Naive thymus-derived CD8-positive, alpha-beta T cell (primary cell): ENCODE results near the gene OR2A2. TPM values are rescaled to one million over a fixed set of nuclear protein-coding genes. Genes with fewer than 3 reads are reported as not detected.

Source experiments
- ATAC-seq, 2 donors: fragments of 150-1000 bp; cut with Tn5 transposase in 1 of 2; sonication (Bioruptor Pico), chemical (Tn5 transposase) in 1 of 2; 1 replicate in 1 of 2; 2 replicates in 1 of 2; pipeline ENCODE4 v1.10.0; 2021; ENCODE audit warnings: mild to moderate bottlenecking in 2 of 2, moderate library complexity in 2 of 2
- POLR2A ChIA-PET: fragments of 350-600 bp; sonication (Branson Sonifier 250); formaldehyde crosslinking; loops from one replicate; lab custom pipeline; 2021; ENCODE audit warnings: antibody characterized with exemption; lab: Charles Lee
- DNase-seq, 10 donors: peaks; one replicate each; pipeline versions ENCODE4 v3.0.0 to v3.0.0-alpha.2; 2020 to 2022
- H3K27ac Mint-ChIP-seq, 10 donors: one replicate each; pipeline ENCODE4 v1.8.0; 2020 to 2022; ENCODE audit warnings: mild to moderate bottlenecking in 10 of 10, mixed read lengths in 10 of 10, moderate library complexity in 4 of 10, inconsistent platforms in 1 of 10
- H3K27me3 Mint-ChIP-seq, 5 donors: one replicate each; pipeline ENCODE4 v1.8.0; 2021 to 2022; ENCODE audit warnings: mixed read lengths in 5 of 5
- H3K36me3 Mint-ChIP-seq, 3 donors: one replicate each; pipeline ENCODE4 v1.8.0; 2020 to 2022; ENCODE audit warnings: mixed read lengths in 3 of 3, mild to moderate bottlenecking in 2 of 3, inconsistent platforms in 1 of 3
- H3K4me1 Mint-ChIP-seq, 4 donors: one replicate each; pipeline ENCODE4 v1.8.0; 2021 to 2022; ENCODE audit warnings: mixed read lengths in 4 of 4
- H3K4me3 Mint-ChIP-seq, 10 donors: one replicate each; pipeline ENCODE4 v1.8.0; 2020 to 2022; ENCODE audit warnings: mild to moderate bottlenecking in 10 of 10, mixed read lengths in 10 of 10, moderate library complexity in 6 of 10, inconsistent platforms in 1 of 10
- H3K9me3 Mint-ChIP-seq, 9 donors: one replicate each; pipeline ENCODE4 v1.8.0; 2020 to 2022; ENCODE audit warnings: mixed read lengths in 9 of 9, mild to moderate bottlenecking in 3 of 9, inconsistent platforms in 1 of 9, moderate library complexity in 1 of 9
- polyA plus RNA-seq, 3 donors: library from polyadenylated mRNA; unstranded; fragments of 300-500 nt; fragmentation: Illumina TruSeq; gene quantifications; one replicate each; pipeline ENCODE4 v1.2.3, GENCODE V29; 2021
- total RNA-seq, 8 experiments: library from RNA in 2 of 8; stranded (reverse) in 2 of 8; gene quantifications; one replicate each; pipeline ENCODE4 v1.2.3 and lab custom pipeline; 2021 to 2026

OR2A2 gene
- total and polyA plus RNA-seq, 5 experiments from 2014 or later: not detected

DNA sequence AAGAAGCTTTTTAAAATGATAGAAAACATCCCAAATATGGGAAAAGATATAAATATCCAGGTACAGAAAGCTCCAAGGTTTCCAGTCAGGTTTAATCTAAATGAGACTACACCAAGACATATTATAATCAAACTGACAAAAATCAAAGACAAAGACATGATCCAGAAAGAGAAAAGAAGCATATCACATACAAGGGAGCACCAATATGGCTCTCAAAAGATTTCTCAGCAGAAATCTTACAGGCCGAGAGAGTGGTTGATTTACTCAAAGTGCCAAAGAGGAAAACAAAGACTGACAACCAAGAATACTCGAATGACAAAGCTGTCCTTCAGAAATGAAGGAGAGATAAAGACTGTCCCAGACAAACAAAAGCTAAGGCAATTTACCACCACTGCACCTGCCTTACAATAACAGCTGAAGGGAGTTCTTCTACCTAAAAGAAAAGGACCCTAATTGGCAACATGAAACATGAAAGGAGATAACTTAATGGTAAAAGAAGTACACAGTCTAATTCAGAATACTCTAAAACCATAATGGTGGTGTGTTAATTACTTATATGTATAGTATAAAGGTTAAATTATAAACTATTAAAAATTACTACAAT lies 38.9 kb downstream of the OR2A2 start:
- H3K27me3 Mint-ChIP-seq: peaks cover 3 to 16% (median 11%) of the 10 kb centered on the region in 5 donors
- ATAC-seq (no peak), DNase-seq (no peak)
- H3K36me3 Mint-ChIP-seq: peaks cover 5 to 41% (median 26%) of the 10 kb centered on the region in 3 donors
- H3K9me3 Mint-ChIP-seq: peaks cover 23 to 68% (median 37%) of the 10 kb centered on the region in 9 donors
- H3K4me3 Mint-ChIP-seq: no peak overlapping the region
- POLR2A ChIA-PET: no interaction called here
- no peaks in the 10 kb centered on the region for H3K4me1 Mint-ChIP-seq
- H3K27ac Mint-ChIP-seq: no peak overlapping the region

DNA sequence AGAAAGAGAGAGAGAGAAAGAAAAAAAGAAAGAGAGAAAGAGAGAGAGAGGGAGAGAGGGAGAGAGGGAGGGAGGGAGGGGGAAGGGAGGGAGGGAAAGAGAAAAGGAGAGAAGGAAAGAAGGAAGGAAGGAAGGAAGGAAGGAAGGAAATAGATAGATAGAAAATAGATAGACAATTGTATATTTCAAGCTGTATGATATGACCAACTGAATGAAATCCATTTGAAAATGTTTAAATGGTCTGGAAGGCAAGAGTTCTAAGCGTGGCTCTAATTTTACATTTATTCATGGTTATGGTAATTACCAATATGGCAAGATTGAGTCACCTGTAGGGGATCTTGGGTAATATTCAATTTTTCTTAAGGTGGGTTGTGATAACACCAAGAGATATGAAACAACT lies 49.5 kb downstream of the OR2A2 start:
- POLR2A ChIA-PET: no interaction called here
- peaks cover 0 to 2% (median 0%) of the 10 kb centered on the region in 4 donors for H3K4me1 Mint-ChIP-seq
- no peak overlapping the region for H3K27ac Mint-ChIP-seq
- no peak overlapping the region for H3K4me3 Mint-ChIP-seq
- peaks cover 7 to 35% (median 13%) of the 10 kb centered on the region in 5 donors for H3K27me3 Mint-ChIP-seq
- no peaks in the 10 kb centered on the region for H3K36me3 Mint-ChIP-seq
- ATAC-seq: no peak
- no peak for DNase-seq
- peaks cover 0 to 2% (median 0%) of the 10 kb centered on the region in 9 donors for H3K9me3 Mint-ChIP-seq

Other genes starting within 250 kb of the OR2A2 start
- 10 to 100 TPM; 16.9 to 19.2 TPM for gene TCAF1, start 207.4 kb upstream of the OR2A2 start, total RNA-seq
- gene TCAF1, start 207.4 kb upstream of the OR2A2 start, polyA plus RNA-seq: 10 to 100 TPM in 2 of 3 donors, 1 to 10 TPM in 1; 8.9 to 15.2 (median 12.8) TPM
- gene OR2F2, start 174.3 kb upstream of the OR2A2 start, total RNA-seq: not detected
- not detected for gene OR2F2, start 174.3 kb upstream of the OR2A2 start, polyA plus RNA-seq
- not detected for gene OR2F1, start 154.7 kb upstream of the OR2A2 start, total RNA-seq
- not detected for gene OR2F1, start 154.7 kb upstream of the OR2A2 start, polyA plus RNA-seq
- gene OR6B1, start 109.3 kb upstream of the OR2A2 start, total RNA-seq: not detected
- gene OR6B1, start 109.3 kb upstream of the OR2A2 start, polyA plus RNA-seq: not detected
- not detected for gene OR2A5, start 60.6 kb upstream of the OR2A2 start, total RNA-seq
- under 1 TPM in 1 of 3 donors, not detected in 2; 0.05 TPM for gene OR2A5, start 60.6 kb upstream of the OR2A2 start, polyA plus RNA-seq
- not detected for gene OR2A25, start 39.8 kb upstream of the OR2A2 start, total RNA-seq
- gene OR2A25, start 39.8 kb upstream of the OR2A2 start, polyA plus RNA-seq: not detected
- not detected for gene OR2A12, start 23.3 kb upstream of the OR2A2 start, total RNA-seq
- not detected for gene OR2A12, start 23.3 kb upstream of the OR2A2 start, polyA plus RNA-seq
- gene OR2A14, start 13.6 kb downstream of the OR2A2 start, total RNA-seq: not detected
- gene OR2A14, start 13.6 kb downstream of the OR2A2 start, polyA plus RNA-seq: not detected
- 1 to 10 TPM; 1.8 to 1.9 TPM for gene CTAGE4, start 73.9 kb downstream of the OR2A2 start, total RNA-seq
- gene CTAGE4, start 73.9 kb downstream of the OR2A2 start, polyA plus RNA-seq: under 1 TPM in 1 of 3 donors, not detected in 2; 0.44 TPM
- 1 to 10 TPM; 4.2 to 5.0 TPM for gene ARHGEF35, start 86.2 kb downstream of the OR2A2 start, total RNA-seq
- gene ARHGEF35, start 86.2 kb downstream of the OR2A2 start, polyA plus RNA-seq: 1 to 10 TPM in 2 of 3 donors, under 1 TPM in 1; 0.87 to 2.4 (median 2.4) TPM
- under 1 TPM in 1 of 2 experiments, not detected in 1; 0.16 TPM for gene OR2A42, start 130.0 kb downstream of the OR2A2 start, total RNA-seq
- gene OR2A42, start 130.0 kb downstream of the OR2A2 start, polyA plus RNA-seq: under 1 TPM in 1 of 3 donors, not detected in 2; 0.09 TPM
- gene OR2A7, start 155.2 kb downstream of the OR2A2 start, total RNA-seq: 1 to 10 TPM; 5.5 to 5.9 TPM
- gene OR2A7, start 155.2 kb downstream of the OR2A2 start, polyA plus RNA-seq: under 1 TPM; 0.23 to 0.74 (median 0.67) TPM
- gene CTAGE8, start 159.7 kb downstream of the OR2A2 start, total RNA-seq: 1 to 10 TPM; 1.2 to 1.3 TPM
- gene CTAGE8, start 159.7 kb downstream of the OR2A2 start, polyA plus RNA-seq: under 1 TPM in 1 of 3 donors, not detected in 2; 0.47 TPM
- not detected for gene OR2A1, start 202.8 kb downstream of the OR2A2 start, total RNA-seq
- under 1 TPM in 2 of 3 donors, not detected in 1; 0.55 to 0.76 TPM for gene OR2A1, start 202.8 kb downstream of the OR2A2 start, polyA plus RNA-seq
- gene ARHGEF5, start 245.8 kb downstream of the OR2A2 start, total RNA-seq: 10 to 100 TPM; 11.9 to 12.9 TPM
- 1 to 10 TPM in 1 of 3 donors, under 1 TPM in 2; 0.45 to 3.0 (median 0.66) TPM for gene ARHGEF5, start 245.8 kb downstream of the OR2A2 start, polyA plus RNA-seq